PFSK-1 (cell line): ENCODE data around the gene COL5A2. TPM values are rescaled to one million over a fixed set of nuclear protein-coding genes. Genes with fewer than 3 reads are reported as not detected.

Source experiments
- FOXP2 ChIP-seq: optimal IDR thresholded peaks from 2 replicates; pipeline ENCODE3; 2011; ENCODE audit warnings: borderline replicate concordance, control low read depth, inconsistent platforms; ENCODE audit not compliant: insufficient read depth; ENCODE audit errors: extremely low read length, extremely low read depth
- POLR2AphosphoS5 ChIP-seq: IDR thresholded peaks from 2 replicates; pipeline ENCODE4 v1.6.1; 2012; ENCODE audit warnings: low read depth, mild to moderate bottlenecking, control low read depth, low read length, moderate library complexity
- REST ChIP-seq, 2 experiments: IDR thresholded peaks; 2 replicates each; pipeline versions ENCODE4 v1.6.1 to v1.8.0; 2011 to 2012; ENCODE audit warnings: low read depth in 2 of 2, low read length in 2 of 2, control low read depth in 1 of 2, inconsistent platforms in 1 of 2, mild to moderate bottlenecking in 1 of 2, moderate library complexity in 1 of 2; ENCODE audit not compliant: insufficient read depth in 1 of 2
- SIN3A ChIP-seq: IDR thresholded peaks from 2 replicates; pipeline ENCODE4 v1.6.1; 2012; ENCODE audit warnings: mild to moderate bottlenecking, low read length, moderate library complexity, borderline replicate concordance; ENCODE audit not compliant: insufficient read depth
- TAF1 ChIP-seq: IDR thresholded peaks from 2 replicates; pipeline ENCODE4 v1.6.1; 2012; ENCODE audit warnings: low read length, control low read depth, borderline replicate concordance; ENCODE audit not compliant: insufficient read depth
- polyA plus RNA-seq: library from polyadenylated mRNA; unstranded; fragments of >200 nt; gene quantifications from one replicate; pipeline ENCODE4 v1.2.1, GENCODE V29; 2012; ENCODE audit warnings: low read depth, missing spikeins; ENCODE audit not compliant: insufficient read length

The COL5A2 gene
- polyA plus RNA-seq: 16.2 TPM

GRCh38 chr2:189179570-189179950, at the start of gene COL5A2:
Gene COL5A2, minus strand, starts transcription at chr2:189179761. Its CDS starts 157 bp downstream, at chr2:189179604.
- no peak for TF ChIP-seq TAF1

GRCh38 chr2:189226017-189226416, 46.5 kb upstream of the COL5A2 start:
- TF ChIP-seq REST (IDR thresholded peaks at IDR 0.05; ENCODE audit: insufficient read depth in 1 of 2, low read depth in 2 of 2, low read length in 2 of 2) (no peak), SIN3A (no peak), POLR2AphosphoS5 (no peak), FOXP2 (no peak), TAF1 (no peak)

- no peak for TF ChIP-seq POLR2AphosphoS5
- no peak for TF ChIP-seq SIN3A
- no peak for TF ChIP-seq FOXP2
Observed at GRCh38 chr2:189225032-189225431, 45.5 kb upstream of the COL5A2 start.

GRCh38 chr2:189222468-189223105, 43.0 kb upstream of the COL5A2 start:
- TF ChIP-seq TAF1 (no peak), FOXP2 (no peak), SIN3A (no peak), POLR2AphosphoS5 (no peak), REST (IDR thresholded peaks at IDR 0.05; ENCODE audit: insufficient read depth in 1 of 2, low read depth in 2 of 2, low read length in 2 of 2) (no peak)

- TF ChIP-seq FOXP2: no peak
- TF ChIP-seq POLR2AphosphoS5: no peak
- no peak for TF ChIP-seq REST (IDR thresholded peaks at IDR 0.05; ENCODE audit: insufficient read depth in 1 of 2, low read depth in 2 of 2, low read length in 2 of 2)
- TF ChIP-seq TAF1: no peak
- no peak for TF ChIP-seq SIN3A
Observed at GRCh38 chr2:189221811-189222467, 42.4 kb upstream of the COL5A2 start.

GRCh38 chr2:189218236-189218635, 38.7 kb upstream of the COL5A2 start:
- TF ChIP-seq POLR2AphosphoS5: no peak
- no peak for TF ChIP-seq REST (IDR thresholded peaks at IDR 0.05; ENCODE audit: insufficient read depth in 1 of 2, low read depth in 2 of 2, low read length in 2 of 2)
- TF ChIP-seq SIN3A: no peak
- TF ChIP-seq TAF1: no peak
- TF ChIP-seq FOXP2: no peak
